Left ventricle myocardium superior (tissue), 1 donor: ENCODE results near the gene PAK2. TPM values are rescaled to one million over a fixed set of nuclear protein-coding genes. Genes with fewer than 3 reads are reported as not detected.
A peak's percentile ranks its signal among the peaks of the same experiment; 100 is the strongest.
"Not testable (repeated sequence)": the region's sequence is repeated elsewhere in the genome, so short reads cannot be mapped to it uniquely, and the experiment has no call there.

Experiments used
- ATAC-seq: fragments of 200-7000 bp; cut with Tn5 transposase; one replicate; pipeline ENCODE4 v1.9.1; 2020; ENCODE audit warnings: mild to moderate bottlenecking, moderate library complexity
- DNase-seq: peaks from one replicate; pipeline ENCODE4 v3.0.0-alpha.2; 2020
- intact Hi-C: fragments of 100-400 bp; cut with micrococcal nuclease; formaldehyde crosslinking; loops from one replicate; pipeline ENCODE4 v1.11.0; 2022
- long read RNA-seq: library from polyadenylated mRNA; unstranded; transcript quantifications from one replicate; pipeline ENCODE4 v2.0.0, GENCODE V29; 2021
- total RNA-seq: library from RNA; stranded (reverse); fragmentation: NEBNext Ultra II Directional; extraction: Animal tissue kit (Norgen Biotek cat#: 25700); gene quantifications from one replicate; pipeline ENCODE4 v1.2.1, GENCODE V29; 2021
- donor health status: DM: no; HTN: yes; CAD: no; lungs with severe emphysema.

PAK2 gene
- total RNA-seq = 43.5 TPM
- long read RNA-seq, full-length matches to known transcripts = 33 of 57 reads
- long read RNA-seq, partial matches to known transcripts = 18 of 57 reads
- long read RNA-seq, other reads (novel, unspliced or antisense) = 6 of 57 reads

DNA sequence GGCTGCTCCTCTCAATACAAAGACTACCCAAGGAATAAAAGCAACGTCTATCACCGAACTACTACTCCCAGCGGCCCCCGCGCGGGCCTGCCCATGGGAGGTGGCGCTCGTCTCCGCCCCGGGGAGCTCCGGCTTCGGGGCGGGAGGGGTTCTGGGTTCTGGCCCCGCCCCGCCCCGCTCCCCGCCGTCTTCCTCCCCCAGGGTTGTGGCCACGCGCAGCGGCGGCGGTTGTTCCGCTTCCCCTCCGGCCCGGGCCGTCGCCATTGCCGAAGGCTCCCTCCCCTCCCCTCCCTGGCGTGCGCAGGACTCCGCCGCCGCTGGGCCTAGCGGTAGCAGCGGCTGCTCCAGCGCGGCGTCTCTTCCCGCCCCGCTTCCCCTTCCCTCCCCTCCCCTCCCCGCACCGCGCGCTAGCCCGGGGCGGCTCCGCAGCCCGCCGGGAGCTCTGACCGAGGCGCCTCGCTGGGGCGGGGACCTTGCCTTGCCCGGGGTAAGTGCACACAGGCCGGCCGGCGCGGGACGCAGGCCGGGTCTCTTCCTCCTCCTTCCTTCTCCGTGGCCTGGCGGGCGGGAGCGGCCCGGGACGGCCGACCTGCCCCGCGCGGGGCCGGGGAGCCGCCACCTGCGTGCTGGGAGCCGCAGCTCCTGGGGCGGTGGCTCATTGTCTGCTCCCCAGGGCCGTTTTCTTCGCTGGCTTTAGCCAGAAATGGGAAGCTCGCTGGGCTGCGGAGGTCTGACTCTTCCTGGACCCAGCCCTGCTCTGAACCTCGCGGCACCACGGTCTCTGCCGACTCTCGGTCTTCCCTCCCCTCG lies at the start of gene PAK2:
Gene PAK2, plus strand, starts transcription at position 187 of the 810 bp plus-strand sequence. CDS start 42,790 bp downstream, outside the sequence.
- ATAC-seq (peak; percentile 96), DNase-seq (peak; percentile 96)
- intact Hi-C loops = no loop called here

DNA sequence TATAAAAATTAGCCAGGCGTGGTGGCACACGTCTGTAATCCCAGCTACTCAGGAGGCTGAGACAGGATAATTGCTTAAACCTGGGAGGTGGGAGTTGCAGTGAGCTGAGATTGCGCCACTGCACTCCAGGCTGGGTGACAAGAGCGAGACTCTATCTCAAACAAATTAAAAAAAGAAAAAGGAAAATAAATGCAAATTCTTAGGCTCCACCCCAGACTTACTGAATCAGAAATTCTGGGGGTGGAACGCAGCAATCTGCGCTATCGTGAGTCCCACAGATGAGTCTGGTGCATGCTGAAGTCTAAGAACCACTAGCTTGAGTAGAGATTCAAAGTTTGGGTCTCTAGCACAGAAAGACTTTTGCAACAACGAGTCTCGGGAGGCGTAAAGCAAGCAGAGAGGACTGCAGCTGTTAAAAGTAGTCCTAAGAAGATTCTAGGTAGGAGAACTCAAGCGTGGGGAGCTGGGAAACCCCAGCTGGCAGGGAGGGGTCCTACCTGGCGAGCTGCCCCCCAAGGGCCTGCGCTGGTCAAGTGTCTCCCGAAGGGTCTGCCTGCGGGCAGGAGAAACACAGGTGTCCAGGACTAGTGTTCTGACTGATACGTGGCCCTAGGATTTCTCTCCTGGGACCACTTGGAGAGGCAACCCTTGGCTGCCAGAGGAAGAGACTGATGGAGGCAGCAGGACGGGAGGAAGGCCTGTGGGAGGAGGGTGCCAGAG lies 49.6 kb upstream of the PAK2 start:
- no peak for ATAC-seq
- intact Hi-C loops = loop anchor here (5.0 to 10.0 kb wide), 2 partner anchors 83 to 155 kb away; no protein-coding TSS in a partner anchor
- no peak for DNase-seq

DNA sequence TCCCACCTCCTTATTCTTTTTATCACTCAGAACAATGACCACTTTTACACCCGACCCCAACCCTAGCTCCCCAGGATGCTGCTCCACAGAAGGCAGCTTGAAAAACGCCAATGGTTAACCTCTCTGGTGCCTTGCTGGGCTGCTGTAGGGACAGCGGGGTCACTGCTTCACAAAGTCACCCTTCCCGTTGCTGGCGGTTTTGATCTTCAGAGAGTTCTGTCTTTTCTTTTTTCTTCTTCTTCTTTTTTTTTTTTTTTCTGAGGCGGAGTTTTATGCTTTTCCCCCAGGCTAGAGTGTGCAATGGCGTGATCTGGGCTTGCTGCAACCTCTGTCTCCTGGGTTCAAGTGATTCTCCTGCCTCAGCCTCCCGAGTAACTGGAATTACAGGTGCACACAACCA lies 48.3 kb upstream of the PAK2 start:
- no peak for DNase-seq
- intact Hi-C loops = no loop called here
- ATAC-seq = no peak

DNA sequence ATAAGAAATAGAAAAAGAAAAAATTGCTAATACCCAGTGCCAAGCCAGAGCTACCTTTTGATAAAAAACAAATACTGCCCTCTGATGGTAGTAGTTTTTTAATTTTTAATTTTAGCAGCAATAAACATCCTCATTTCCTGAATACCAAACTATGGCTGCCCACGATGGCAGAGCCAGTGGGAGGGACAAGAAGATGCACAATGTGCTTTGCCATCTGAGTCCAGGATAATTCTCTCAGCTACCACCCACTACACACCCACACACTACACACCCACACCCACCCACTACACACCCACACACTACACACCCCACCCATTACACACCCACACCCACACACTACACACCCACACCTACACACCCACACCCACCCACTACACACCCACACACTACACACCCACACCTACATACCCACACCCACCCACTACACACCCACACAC lies 45.4 kb upstream of the PAK2 start:
- DNase-seq (no peak), ATAC-seq (no peak)
- intact Hi-C loops = no loop called here

DNA sequence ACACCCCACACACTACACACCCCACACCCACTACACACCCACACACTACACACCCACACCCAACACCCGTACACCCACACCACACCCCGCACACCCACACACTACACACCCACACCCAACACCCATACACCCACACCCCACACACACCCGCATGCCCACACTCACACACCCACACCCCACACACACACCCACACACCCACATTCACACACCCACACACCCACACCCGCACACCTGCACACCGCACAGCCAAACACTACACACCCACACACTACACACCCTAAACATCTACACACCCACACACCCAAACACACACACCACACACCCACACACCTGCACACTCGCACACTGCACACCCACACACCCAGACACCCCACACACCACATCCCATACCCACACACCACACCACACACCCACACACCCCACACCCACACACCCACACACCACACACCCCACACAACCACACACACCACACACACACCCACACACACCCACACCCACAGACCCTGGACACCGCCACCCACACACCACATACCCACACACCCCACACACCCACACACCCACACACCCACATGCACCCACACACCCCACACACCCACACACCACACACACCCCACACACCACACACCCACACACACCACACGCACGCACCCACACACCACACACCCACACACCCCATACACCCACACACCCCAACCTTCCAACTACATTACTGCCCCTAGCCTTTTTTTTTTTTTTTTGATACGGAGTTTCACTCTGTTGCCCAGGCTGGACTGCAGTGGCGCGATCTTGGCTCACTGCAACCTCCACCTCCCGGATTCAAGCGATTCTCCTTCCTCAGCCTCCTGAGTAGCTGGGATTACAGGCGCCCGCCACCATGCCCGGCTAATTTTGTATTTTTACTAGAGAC lies 44.5 kb upstream of the PAK2 start:
- DNase-seq (no peak), ATAC-seq (no peak)
- intact Hi-C loops = no loop called here

DNA sequence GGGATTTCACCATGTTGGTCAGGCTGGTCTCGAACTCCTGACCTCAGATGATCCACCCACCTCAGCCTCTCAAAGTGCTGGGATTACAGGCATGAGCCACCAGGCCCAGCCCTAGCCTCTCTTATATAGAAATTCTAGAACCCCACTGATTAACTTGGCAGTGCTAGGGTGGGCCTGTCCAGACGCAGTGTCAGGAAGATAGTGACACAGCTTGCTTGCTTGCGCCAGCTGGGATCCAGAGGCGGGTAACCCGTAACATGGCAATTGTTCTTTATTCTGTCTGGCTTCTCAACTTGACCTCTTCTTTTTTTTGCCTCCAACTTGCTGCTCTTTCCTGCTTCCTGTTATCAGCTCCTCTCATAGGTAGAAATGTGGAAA lies 43.8 kb upstream of the PAK2 start:
- DNase-seq (no peak), ATAC-seq (no peak)
- intact Hi-C loops = no loop called here

DNA sequence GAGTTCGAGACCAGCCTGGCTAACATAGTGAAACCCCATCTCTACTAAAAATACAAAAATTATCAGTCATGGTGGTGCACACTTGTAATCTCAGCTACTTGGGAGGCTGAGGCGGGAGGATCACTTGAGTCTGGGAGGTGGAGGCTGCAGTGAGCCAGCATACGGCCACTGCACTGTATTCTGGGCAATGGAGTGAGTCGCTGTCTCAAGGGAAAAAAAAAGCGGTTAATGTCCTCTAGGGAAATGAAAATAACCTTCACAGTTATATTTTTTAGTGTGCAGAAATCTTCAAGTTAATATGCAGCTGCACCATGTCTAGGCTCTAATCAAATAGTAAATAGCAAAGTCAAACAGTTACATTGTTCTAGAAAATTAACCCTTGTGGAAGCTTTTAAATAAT lies 42.4 kb upstream of the PAK2 start:
- DNase-seq = no peak
- intact Hi-C loops = no loop called here
- no peak for ATAC-seq

DNA sequence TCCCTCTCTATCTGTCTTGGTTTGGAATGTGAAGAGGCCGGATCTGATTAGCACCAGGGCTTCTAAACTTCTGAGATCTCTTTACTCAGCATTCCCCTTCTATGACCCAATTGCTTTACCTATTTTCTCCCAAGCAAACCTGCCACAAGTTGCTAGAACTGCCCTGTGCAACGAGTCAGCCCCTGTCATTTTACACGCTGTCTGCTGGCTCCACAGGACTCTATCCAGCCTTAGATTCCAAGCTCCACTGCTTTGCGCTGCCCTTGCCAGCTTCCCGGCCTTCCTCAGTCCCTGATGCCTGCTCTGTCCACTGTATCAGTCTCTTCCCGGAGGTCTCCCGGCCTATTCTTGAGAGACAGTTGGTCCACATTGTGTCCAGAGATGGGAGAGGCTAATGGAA lies 39.9 kb upstream of the PAK2 start:
- intact Hi-C loops = no loop called here
- no peak for ATAC-seq
- DNase-seq = no peak

DNA sequence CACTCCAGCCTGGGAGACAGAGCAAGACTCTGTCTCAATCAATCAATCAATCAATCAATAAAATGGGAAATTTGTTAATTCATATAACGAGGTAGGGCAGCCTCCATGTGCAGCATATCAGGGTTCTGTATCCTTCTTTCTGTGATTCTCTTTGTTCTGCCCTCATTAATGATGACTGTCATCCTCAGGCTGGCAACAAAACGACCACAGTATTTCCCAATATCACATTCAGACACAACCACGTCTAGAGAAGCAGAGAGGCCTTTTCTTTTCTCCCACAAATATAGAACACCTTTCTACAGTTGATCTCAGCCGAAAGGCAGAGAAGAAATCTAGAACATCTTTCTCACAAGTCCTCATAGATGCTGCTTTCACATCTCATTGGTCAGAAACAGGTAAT lies 38.9 kb upstream of the PAK2 start:
- DNase-seq = no peak
- no peak for ATAC-seq

DNA sequence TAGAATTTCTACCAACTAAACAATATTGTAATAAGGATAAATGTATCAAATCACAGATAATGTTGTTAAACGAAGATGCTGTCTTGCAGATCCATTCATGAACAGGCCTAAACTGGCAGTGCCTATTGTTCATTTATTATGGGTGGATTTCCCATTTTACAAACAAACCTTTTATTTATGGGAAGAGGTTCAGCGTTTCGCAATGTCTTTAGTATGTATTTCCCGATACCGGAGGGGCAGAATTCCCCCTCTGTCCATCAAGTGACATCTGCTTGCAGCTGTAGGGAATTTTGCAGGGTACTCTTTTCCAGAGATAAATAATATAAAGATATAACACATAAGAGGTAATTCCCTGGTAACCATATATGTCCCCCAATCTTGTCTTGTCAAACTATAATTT lies 33.3 kb upstream of the PAK2 start:
- intact Hi-C loops = no loop called here
- ATAC-seq = no peak
- DNase-seq = no peak

More for the DNA sequence above, 38.9 kb upstream of the PAK2 start:
- intact Hi-C loops = no loop called here

DNA sequence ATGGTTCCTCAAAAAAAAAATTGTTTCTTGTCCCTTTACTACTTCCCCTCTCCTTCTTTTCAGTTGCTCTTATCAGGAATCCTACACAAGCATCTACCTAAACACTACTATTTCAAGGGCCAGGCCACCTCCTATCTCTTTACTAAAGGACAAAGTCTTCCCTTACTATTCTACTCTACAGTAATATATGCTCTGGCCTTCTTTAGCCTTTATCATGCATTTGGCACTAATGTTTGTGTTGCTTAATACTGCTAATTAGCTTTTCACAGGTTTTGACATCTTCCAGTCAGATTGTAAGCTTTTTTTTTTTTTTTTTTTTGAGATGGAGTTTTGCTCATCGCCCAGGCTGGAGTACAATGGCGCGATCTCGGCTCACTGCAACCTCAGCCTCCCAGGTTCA lies 32.9 kb upstream of the PAK2 start:
- ATAC-seq = no peak
- intact Hi-C loops = no loop called here
- DNase-seq = no peak

DNA sequence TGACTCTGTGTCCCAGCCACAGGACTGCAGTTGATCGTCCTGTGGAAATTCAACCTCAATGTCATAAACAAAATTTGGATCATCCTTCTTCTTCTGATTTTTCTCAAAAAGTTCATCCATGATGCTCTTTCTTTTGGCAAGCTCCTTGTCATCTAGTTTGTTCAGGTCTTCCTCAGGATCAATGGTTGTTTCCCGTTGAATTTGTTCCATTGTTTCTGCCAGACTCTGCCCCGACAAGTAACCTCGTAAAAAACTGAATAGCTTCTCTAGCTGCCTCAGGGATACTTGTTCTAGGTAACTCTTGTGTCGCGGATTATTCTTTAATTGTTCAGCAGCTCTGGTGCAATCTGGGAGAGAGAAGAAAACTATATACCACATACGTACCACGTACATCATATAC lies 32.1 kb upstream of the PAK2 start:
- intact Hi-C loops = no loop called here

DNA sequence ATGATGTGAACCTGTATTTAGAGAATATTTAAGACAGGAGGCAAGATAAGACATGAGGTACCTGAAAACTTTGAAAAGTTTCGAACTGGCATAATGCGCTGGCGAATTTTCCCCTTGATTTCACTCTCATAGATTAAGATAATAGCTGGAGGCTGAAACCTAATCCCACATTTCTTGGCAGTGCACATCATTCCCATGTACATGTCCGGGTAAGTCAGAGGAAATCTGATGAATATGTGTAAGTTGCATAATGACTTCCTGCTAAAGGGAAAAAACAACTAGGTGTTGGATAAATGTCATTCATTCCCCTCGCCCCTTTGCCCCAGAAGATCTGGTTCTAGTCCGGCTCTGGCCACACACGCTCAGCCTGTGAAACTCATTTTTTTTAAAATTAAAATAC lies 31.2 kb upstream of the PAK2 start:
- DNase-seq (no peak), ATAC-seq (no peak)
- intact Hi-C loops = no loop called here

More for the DNA sequence above, 32.1 kb upstream of the PAK2 start:
- ATAC-seq (no peak), DNase-seq (no peak)

DNA sequence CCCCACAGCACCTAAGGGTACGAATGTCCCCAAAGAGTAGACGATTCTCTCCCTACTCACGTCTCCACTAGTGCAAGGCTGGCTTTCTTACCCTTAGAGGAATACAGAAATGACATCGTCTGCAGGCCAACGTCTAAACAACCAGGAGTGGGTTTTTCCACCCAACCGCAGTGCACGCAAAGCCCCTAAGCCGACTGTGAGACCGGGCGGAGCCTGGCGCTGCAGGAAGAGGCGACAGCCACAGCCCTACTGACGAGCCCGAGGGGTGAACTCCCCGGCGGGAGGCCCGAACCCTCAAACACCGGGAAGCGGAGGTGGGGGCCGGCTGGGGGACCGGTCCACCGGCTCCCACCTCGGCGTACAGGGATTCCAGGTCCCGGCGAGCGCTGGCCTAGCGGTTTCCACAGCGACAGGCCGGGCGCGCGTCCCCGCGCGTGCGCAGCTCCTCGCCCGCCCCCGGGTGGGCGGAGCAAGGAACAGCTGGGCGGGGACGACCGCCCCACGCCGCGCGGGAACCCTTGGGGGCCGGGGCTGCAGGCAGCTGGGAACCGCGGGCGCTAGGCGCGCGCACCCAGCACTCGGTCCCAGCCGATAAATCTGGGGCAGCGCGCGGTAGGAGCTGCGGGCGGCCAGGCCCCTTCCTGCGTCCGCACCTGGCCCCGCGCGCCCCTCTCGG lies 27.7 kb upstream of the PAK2 start, which contains the start of the genes CEP19 and PIGX:
Gene CEP19, minus strand, starts transcription at position 413 of the 676 bp plus-strand sequence. CDS start 3,593 bp downstream, outside the sequence.
Gene PIGX, plus strand, starts transcription at position 540 of the 676 bp plus-strand sequence.
- ATAC-seq = peak; percentile 99
- peak; percentile 93 for DNase-seq
- intact Hi-C loops = no loop called here

DNA sequence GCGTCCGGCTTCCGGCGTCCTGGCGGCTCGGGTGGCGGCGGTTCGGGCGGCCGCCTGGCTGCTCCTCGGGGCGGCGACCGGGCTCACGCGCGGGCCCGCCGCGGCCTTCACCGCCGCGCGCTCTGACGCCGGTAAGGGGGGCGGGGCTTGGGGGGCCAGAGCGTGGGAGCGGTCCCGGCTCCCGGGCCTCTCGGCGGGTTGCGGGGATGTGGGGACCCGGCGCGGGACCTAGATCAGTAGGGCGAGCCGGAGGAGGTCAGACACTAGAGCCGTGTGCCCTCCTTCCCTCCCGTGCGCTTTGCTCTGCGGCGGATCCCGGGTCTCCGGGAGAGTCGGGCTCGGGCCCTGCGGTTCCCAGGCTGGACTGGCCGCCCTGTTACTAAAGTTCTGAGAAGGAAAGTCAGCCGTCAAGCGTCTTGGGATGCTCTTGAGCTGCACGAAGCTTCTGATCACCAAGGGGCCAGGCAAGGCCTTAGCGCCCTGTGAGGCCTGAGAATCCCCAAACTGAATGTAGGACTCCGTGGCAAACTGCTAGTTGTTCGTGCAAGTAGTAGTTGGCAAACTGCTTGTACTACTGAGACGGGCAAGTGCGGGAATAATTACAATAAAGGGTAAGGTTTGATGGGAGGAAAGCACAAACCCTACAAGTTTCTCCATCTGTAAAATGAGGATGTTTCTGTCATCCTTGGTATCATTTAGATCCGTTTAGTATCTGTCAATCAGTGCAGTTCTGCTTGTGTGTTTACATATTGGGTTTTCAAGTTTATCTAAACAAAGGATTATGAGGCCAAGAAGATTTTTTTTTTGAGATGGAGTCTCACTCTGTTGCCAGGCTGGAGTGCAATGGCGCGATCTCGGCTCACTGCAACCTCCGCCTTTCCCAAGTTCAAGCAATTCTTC lies 26.9 kb upstream of the PAK2 start:
- peak; percentile 89 for ATAC-seq
- intact Hi-C loops = no loop called here
- DNase-seq = peak; percentile 87

DNA sequence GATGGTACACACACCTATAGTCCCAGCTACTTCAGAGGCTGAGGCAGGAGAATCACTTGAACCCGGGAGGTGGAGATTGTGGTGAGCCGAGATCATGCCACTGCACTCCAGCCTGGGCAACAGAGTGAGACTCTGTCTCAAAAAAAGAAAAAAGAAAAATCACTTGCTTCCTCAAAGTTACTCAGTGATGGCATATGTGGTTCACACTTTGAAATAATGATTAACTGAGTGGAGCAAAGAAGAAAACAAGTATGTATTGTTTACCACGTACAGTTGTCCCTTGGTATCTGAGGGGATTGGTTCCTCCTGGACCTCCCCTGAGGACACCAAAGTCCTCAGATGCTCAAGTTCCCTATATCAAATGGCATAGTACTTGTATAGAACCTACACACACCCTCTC lies 22.5 kb upstream of the PAK2 start:
- ATAC-seq, DNase-seq, intact Hi-C loops: not testable (repeated sequence)

DNA sequence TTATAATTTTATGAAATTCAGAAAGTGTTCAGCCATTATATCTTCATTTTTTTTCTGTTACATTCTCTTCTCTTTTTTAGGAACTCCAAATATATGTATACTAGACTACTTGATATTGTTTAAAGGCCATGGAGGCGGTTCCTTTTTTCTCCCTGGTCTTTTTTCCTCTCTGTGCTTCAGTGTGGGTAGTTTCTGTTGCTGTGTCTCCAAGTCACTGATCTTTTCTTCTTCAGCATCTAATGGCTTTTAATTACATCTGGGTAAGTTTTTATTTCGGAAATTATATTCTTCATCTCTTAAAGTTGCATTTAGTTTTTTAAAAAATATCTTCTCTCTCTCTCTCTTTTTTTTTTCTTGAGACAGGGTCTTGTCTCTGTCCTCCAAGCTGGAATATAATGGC lies 18.6 kb upstream of the PAK2 start:
- intact Hi-C loops = no loop called here
- ATAC-seq (no peak), DNase-seq (no peak)
